Measurements from ENCODE around the gene CARS1.
A peak's percentile ranks its signal among the peaks of the same experiment; 100 is the strongest.
"Not testable (repeated sequence)": the region's sequence is repeated elsewhere in the genome, so short reads cannot be mapped to it uniquely, and the experiment has no call there.

Gene CARS1

DNA sequence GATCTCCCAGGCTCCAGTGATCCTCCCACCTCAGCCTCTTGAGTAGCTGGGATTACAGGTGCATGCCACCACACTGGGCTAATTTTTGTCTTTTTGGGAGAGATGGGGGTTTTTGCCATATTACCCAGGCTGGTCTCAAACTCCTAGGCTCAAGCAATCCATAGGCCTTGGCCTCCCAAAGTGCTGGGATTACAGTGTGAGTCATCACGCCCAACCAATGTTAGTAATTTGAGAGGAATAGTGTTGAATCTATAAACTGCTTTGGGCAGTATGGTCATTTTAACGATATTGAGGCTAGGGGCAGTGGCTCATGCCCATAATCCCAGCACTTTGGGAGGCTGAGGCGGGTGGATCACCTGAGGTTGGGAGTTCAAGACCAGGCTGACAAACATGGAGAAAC lies 9.1 kb upstream of the CARS1 start:
- ATAC-seq (replicated peaks; ENCODE audit: extremely low read depth, poor library complexity, severe bottlenecking); H3K4me3 Mint-ChIP-seq; DNase-seq (ENCODE audit: low spot score in 2 of 2); H3K27ac Mint-ChIP-seq (ENCODE audit: low read depth); H3K4me1 Mint-ChIP-seq; H3K9me3 Mint-ChIP-seq; H3K36me3 Mint-ChIP-seq (ENCODE audit: insufficient read depth): not testable (repeated sequence)
- peaks cover 70% of the 10 kb centered on the region for H3K27me3 Mint-ChIP-seq

DNA sequence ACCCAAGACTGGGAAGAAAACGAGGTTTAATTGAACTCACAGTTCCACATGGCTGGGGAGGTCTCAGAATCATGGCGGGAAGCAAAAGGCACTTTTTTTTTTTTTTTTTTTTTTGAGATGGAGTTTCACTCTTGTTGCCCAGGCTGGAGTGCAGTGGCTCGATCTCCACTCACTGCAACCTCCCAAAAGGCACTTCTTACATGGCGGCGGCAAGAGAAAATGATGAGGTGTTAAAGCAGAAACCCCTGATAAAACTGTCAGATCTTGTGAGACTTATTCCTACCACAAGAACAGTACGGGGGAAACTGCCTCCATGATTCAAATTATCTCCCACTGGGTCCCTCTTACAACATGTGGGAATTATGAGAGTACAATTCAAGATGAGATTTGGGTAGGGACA lies 7.5 kb upstream of the CARS1 start:
- ATAC-seq (replicated peaks; ENCODE audit: extremely low read depth, poor library complexity, severe bottlenecking); H3K4me1 Mint-ChIP-seq; H3K36me3 Mint-ChIP-seq (ENCODE audit: insufficient read depth); H3K4me3 Mint-ChIP-seq; H3K9me3 Mint-ChIP-seq; DNase-seq (ENCODE audit: low spot score in 2 of 2); H3K27ac Mint-ChIP-seq (ENCODE audit: low read depth): not testable (repeated sequence)
- H3K27me3 Mint-ChIP-seq = peaks cover 70% of the 10 kb centered on the region

DNA sequence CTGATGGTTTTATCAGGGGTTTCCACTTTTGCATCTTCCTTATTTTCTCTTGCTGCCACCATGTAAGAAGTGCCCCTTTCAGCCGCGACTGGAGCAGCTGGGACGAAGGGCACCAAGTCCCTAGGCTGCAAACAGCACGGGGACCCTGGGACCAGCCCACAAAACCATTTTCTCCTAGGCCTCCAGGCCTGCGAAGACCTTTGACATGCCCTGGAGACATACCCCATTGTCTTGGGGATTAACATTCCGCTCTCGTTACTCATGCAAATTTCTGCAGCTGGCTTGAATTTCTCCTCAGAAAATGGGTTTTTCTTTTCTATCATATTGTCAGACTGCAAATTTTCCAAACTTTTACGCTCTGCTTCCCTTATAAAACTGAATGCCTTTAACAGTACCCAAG lies 6.7 kb upstream of the CARS1 start:
- not testable (repeated sequence) for H3K36me3 Mint-ChIP-seq (ENCODE audit: insufficient read depth); H3K27ac Mint-ChIP-seq (ENCODE audit: low read depth); H3K4me3 Mint-ChIP-seq; ATAC-seq (replicated peaks; ENCODE audit: extremely low read depth, poor library complexity, severe bottlenecking); DNase-seq (ENCODE audit: low spot score in 2 of 2); H3K4me1 Mint-ChIP-seq; H3K9me3 Mint-ChIP-seq
- peaks cover 67% of the 10 kb centered on the region for H3K27me3 Mint-ChIP-seq

DNA sequence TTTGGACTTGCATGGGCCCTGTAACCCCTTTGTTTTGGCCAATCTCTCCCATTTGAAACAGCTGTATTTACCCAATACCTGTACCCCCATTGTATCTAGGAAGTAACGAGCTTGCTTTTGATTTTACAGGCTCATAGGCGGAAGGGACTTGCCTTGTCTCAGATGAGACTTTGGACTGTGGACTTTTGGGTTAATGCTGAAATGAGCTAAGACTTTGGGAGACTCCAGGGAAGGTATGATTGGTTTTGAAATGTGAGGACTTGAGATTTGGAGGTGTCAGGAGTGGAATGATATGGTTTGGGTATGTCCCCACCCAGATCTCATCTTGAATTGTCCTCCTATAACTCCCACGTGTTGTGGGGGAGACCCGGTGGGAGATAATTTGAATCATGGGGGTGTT lies 6.2 kb upstream of the CARS1 start:
- H3K36me3 Mint-ChIP-seq (ENCODE audit: insufficient read depth); ATAC-seq (replicated peaks; ENCODE audit: extremely low read depth, poor library complexity, severe bottlenecking); H3K27ac Mint-ChIP-seq (ENCODE audit: low read depth); DNase-seq (ENCODE audit: low spot score in 2 of 2); H3K9me3 Mint-ChIP-seq; H3K4me3 Mint-ChIP-seq; H3K4me1 Mint-ChIP-seq: not testable (repeated sequence)
- H3K27me3 Mint-ChIP-seq = peaks cover 62% of the 10 kb centered on the region

DNA sequence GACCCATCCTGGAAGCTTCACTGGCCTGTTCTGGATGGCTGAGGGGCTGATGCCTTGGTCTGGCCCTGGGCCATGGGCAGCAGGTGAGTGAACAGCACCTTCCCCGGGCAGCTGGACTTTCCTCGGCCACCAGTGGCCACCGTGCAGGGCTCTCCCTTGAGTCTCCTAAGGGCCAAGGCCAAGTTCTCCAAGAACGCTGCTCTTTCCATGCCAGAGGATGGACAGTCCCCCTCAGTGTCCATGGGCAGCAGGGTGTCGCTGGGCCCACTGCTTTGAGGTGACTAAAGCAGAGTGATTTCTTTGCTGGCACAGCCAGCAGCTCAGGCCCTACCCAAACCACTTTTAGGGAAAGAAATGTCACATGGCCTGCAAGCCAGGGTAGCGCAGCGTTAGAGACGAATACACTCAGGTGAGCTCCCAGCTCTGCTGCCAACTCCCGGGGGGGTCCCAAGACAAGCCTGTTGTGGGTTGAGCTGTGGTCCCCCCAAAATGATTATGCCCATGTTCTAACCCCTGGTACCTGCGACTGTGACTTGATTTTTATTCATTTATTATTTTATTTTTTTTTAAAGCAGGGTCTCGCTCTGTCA lies 3.3 kb upstream of the CARS1 start:
- Mint-ChIP-seq H3K27ac (ENCODE audit: low read depth) (no peak overlapping the region), H3K9me3 (no peaks in the 10 kb centered on the region), H3K27me3 (peaks cover 34% of the 10 kb centered on the region), H3K4me1 (peaks cover 16% of the 10 kb centered on the region), H3K36me3 (ENCODE audit: insufficient read depth) (no peaks in the 10 kb centered on the region), H3K4me3 (no peak overlapping the region)
- no peak for ATAC-seq (replicated peaks; ENCODE audit: extremely low read depth, poor library complexity, severe bottlenecking)
- no peak for DNase-seq (ENCODE audit: low spot score in 2 of 2)

DNA sequence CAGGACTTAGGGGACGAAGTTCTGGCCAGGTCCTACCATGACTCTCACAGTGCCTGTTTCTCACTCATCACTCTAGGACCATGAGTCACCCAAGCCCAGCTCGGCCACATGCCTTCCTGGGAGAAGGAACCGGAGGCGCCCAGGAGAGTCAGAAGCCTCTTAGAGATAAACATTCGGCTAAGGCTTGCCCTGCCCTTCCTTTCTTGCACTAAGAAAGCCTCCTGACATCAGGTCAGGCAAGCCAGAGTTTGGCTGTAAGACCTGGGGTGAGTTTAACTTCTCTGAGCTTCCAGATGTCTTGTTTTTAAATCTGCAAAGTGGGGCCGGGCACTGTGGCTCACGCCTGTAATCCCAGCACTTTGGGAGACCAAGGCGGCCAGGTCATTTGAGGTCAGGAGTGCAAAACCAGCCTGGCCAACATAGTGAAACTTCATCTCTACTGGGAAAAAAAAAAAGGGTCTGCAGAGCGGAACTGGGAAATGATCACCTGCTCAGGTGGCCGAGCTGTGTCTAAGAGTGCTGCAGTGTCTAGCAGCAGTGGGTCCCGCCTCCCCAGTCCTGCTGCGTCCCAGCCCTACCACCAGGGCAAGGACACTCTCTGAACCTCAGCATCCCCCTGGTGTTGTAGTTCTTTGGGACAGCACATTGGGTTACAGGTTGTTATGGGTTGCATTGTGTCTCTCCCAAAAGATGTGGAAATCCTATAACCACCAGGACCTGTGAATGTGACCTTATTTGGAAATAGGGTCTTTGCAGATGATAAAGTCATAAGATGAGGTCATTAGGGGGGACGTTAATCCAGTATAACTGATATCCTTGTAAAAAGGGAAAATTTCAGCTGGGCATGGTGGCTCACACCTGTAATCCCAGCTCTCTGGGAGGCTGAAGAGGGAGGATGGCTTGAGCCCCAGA lies 1.8 kb upstream of the CARS1 start:
- Mint-ChIP-seq H3K27me3 (peaks cover 24% of the 10 kb centered on the region), H3K4me1 (peaks cover 27% of the 10 kb centered on the region), H3K36me3 (ENCODE audit: insufficient read depth) (no peaks in the 10 kb centered on the region), H3K27ac (ENCODE audit: low read depth) (no peak overlapping the region), H3K9me3 (no peaks in the 10 kb centered on the region), H3K4me3 (peak overlapping the region; percentile 13)
- ATAC-seq (replicated peaks; ENCODE audit: extremely low read depth, poor library complexity, severe bottlenecking) = no peak
- no peak for DNase-seq (ENCODE audit: low spot score in 2 of 2)

DNA sequence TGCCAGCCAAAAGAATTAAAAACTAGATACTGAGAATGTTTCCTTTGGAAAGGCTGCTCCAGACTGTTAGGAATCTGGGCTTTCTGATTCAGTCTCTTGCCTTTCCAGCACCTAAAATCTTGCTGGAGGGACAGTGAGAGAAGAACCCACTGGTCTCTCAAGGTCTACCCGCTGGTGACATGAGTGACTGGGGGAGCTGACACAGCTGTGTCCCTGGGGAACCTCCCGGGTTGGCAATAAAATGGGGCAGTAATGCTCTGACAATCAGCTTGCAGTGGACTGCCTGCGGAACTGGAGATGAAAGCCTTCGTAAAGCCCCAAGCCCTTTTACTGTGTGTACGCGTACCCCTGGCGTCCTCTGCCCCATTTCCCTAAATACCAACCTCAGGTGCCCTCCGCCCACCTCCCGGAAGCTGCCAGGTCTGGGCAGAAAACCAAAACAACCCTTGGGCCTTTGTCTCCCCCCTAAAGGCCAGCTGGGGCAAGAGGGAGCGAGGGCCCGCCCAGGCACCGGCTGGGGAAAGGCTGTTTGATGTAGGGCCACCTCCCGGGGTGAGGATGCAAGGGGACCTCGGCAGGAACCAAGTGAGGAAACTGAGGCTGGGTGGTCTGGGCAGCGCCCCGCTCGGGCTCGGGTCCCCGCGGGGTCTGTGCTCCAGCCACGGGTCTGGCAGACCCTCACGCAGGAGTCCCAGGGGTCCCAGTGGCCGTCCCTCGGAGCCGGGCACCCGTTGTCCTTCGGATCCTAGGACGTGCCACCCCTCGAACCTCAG lies 741 bp downstream of the CARS1 start:
- Mint-ChIP-seq H3K4me1 (peaks cover 39% of the 10 kb centered on the region), H3K4me3 (peak overlapping the region; percentile 89), H3K27ac (ENCODE audit: low read depth) (peak overlapping the region; percentile 79), H3K27me3 (peaks cover 1% of the 10 kb centered on the region), H3K36me3 (ENCODE audit: insufficient read depth) (peaks cover 5% of the 10 kb centered on the region), H3K9me3 (no peaks in the 10 kb centered on the region)
- no peak for DNase-seq (ENCODE audit: low spot score in 2 of 2)
- ATAC-seq (replicated peaks; ENCODE audit: extremely low read depth, poor library complexity, severe bottlenecking) = no peak

DNA sequence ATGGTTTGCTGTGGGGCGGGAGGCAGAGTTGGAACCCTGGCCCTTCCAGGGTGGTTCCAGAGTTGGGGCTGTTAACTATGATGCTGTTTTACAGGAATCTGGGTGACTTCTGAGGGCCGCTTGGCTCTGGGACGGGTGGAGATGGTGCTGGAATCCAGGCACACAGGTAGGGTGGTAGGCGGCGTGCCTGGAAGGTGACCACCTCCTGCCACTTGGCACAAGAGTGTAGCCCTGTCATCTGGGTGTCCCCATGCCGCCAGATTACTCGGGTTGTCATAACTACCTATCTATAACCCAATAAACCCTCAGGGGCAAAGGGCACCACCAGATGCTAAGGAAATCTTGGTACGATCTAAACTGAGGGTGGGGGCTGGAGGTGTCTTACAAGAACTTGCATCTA lies 1.3 kb downstream of the CARS1 start:
- peak overlapping the region; percentile 89 for H3K4me3 Mint-ChIP-seq
- no peaks in the 10 kb centered on the region for H3K27me3 Mint-ChIP-seq
- H3K36me3 Mint-ChIP-seq (ENCODE audit: insufficient read depth) = peaks cover 5% of the 10 kb centered on the region
- peaks cover 45% of the 10 kb centered on the region for H3K4me1 Mint-ChIP-seq
- ATAC-seq (replicated peaks; ENCODE audit: extremely low read depth, poor library complexity, severe bottlenecking) (no peak), DNase-seq (ENCODE audit: low spot score in 2 of 2) (no peak)
- no peaks in the 10 kb centered on the region for H3K9me3 Mint-ChIP-seq
- H3K27ac Mint-ChIP-seq (ENCODE audit: low read depth) = peak overlapping the region; percentile 79

DNA sequence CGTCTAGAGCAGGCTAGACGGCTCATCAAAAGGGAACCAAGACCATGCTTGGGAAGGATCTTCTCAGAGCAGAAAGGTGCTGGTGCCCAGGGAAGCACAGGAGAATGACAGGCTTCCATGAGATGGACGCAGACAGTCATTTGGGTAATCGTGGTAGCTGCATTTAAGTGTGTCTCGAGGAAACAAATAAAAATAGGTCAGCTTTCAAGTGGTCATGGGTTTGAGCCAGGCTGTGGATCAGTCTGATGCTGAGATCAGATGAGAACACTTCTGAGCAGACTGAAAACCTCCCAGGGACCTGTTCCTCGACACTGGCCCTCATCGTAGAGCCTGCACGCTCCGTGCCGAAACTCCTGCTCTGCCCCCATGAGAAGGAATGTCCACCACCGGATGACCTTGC lies 4.7 kb downstream of the CARS1 start:
- peaks cover 5% of the 10 kb centered on the region for H3K36me3 Mint-ChIP-seq (ENCODE audit: insufficient read depth)
- ATAC-seq (replicated peaks; ENCODE audit: extremely low read depth, poor library complexity, severe bottlenecking) = no peak

DNA sequence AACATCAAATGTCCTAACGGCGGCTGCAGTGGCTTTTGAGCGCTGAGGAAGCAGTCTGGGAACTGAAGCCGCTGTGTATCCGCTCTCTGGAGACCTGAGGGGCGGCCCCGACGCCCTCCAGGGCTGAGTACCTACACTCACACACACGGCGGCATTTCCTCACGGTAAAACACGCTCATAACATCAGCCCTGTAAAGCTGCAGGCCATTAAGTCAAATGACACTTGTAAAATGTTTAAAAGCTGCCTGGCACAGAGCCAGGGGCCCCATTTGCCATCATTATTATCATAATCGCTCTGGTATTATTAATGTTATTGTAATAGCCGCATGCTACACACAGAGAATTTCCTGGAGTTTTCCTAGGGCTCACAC lies 5.1 kb downstream of the CARS1 start:
- Mint-ChIP-seq H3K36me3 (ENCODE audit: insufficient read depth) (peaks cover 5% of the 10 kb centered on the region), H3K4me1 (peaks cover 54% of the 10 kb centered on the region)
- no peak for ATAC-seq (replicated peaks; ENCODE audit: extremely low read depth, poor library complexity, severe bottlenecking)

More for the DNA sequence above, 4.7 kb downstream of the CARS1 start:
- Mint-ChIP-seq H3K27me3 (no peaks in the 10 kb centered on the region), H3K4me3 (no peak overlapping the region), H3K9me3 (no peaks in the 10 kb centered on the region), H3K4me1 (peaks cover 58% of the 10 kb centered on the region), H3K27ac (ENCODE audit: low read depth) (no peak overlapping the region)
- DNase-seq (ENCODE audit: low spot score in 2 of 2) = no peak

DNA sequence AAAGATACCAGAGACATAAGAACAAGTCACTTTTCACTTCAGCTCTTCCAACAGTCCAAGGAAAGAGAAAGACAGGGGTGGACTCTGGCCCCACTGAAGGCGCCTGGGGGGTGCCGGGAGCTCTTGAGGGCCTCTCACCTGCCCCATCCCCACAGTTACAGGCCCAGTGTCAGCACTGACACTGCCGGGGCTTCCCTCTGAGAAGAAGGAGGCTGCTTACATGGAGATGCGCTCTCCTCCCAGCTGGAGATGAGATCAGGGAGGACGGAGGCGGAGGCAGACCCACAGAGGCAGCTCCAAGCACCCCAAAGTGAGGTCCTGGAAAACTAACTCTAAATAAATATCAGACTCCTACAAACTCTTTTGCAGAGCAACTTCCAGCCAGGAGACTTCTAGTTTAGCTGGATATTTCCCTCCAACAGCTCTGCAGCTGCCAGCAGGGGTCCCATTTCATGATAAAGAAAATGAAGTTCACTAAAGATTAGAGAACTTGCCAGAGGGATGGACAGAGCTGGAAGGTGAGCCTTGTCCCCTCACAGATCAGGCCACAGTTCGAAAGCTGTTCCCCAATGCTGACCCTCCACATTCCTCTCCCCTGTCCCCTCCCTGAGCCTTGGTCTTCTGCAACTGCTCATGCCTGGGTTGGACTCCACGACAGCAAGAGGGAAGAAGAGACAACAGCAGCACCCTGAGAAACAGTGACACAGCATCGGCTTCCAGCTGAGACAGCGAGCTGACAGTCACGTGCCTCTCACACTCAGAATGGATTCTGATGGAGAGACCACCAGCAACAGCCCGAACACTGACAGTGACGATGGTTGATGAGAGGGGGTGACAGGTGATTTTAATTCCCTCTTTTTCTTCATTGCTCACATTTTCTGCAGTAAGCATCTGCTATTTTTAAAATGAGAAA lies 5.8 kb downstream of the CARS1 start:
- peaks cover 6% of the 10 kb centered on the region for H3K36me3 Mint-ChIP-seq (ENCODE audit: insufficient read depth)
- no peaks in the 10 kb centered on the region for H3K9me3 Mint-ChIP-seq
- H3K4me1 Mint-ChIP-seq = peaks cover 54% of the 10 kb centered on the region
- peak overlapping the region; percentile 80 for H3K27ac Mint-ChIP-seq (ENCODE audit: low read depth)
- no peak overlapping the region for H3K4me3 Mint-ChIP-seq
- DNase-seq (ENCODE audit: low spot score in 2 of 2) (no peak), ATAC-seq (replicated peaks; ENCODE audit: extremely low read depth, poor library complexity, severe bottlenecking) (no peak)
- H3K27me3 Mint-ChIP-seq = no peaks in the 10 kb centered on the region

More for the DNA sequence above, 5.1 kb downstream of the CARS1 start:
- no peak for DNase-seq (ENCODE audit: low spot score in 2 of 2)
- H3K4me3 Mint-ChIP-seq = no peak overlapping the region
- H3K27ac Mint-ChIP-seq (ENCODE audit: low read depth) = no peak overlapping the region
- H3K9me3 Mint-ChIP-seq = no peaks in the 10 kb centered on the region
- no peaks in the 10 kb centered on the region for H3K27me3 Mint-ChIP-seq

Data from central memory CD8-positive, alpha-beta T cell (primary cell).